HG03439 (cell line): Measurements from ENCODE around the gene BCOR.

Source experiments
- ATAC-seq: cut with Tn5 transposase; IDR thresholded peaks from one replicate; pipeline ENCODE4 v1.9.1; 2021; ENCODE audit warnings: mild to moderate bottlenecking, moderate library complexity; ENCODE audit not compliant: unreplicated experiment

BCOR gene

DNA sequence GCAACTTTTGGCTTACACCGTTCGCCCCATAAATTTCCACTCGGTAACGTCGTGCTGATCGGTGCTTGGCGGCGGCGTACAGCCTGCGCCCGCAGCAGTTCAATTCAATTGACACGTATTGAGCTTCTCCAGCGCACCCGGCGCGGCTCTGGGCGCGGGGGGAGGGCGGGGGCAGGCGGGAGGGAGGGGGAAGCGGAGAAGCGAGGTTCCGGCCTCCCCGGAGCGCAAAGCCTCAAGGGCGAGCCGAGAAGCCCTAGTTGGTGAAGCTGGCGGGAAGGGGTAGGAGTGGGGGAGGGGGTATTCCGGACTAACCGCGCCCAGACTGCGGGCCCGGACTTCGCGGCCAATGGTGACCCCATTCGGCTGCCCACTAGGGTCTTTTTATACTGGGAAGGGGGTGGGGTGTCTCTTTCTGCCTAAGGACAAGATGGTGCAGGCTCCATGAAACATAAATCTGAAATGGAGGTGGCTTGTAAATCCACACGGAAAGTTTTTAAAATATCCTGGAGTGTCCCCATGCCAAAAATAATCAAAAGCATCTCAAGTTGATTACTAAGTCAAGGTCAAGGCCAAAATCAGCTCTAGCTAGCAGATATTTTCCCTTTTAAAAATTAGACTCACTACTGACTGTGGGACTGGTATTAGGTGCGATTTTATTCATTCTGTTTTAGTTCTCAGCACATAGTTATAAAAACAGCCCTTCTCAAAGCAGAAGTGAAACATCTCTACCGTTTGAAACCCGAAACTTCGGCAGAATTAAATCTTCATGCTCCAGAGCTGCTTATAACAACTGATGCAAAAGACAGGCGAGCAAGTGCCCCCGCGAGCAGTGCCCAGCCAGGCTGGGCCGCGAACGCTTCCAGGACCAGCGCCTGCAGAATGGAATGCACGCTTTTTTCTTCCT is 1.5 kb upstream of the BCOR start:
- peak; percentile 23 for ATAC-seq

DNA sequence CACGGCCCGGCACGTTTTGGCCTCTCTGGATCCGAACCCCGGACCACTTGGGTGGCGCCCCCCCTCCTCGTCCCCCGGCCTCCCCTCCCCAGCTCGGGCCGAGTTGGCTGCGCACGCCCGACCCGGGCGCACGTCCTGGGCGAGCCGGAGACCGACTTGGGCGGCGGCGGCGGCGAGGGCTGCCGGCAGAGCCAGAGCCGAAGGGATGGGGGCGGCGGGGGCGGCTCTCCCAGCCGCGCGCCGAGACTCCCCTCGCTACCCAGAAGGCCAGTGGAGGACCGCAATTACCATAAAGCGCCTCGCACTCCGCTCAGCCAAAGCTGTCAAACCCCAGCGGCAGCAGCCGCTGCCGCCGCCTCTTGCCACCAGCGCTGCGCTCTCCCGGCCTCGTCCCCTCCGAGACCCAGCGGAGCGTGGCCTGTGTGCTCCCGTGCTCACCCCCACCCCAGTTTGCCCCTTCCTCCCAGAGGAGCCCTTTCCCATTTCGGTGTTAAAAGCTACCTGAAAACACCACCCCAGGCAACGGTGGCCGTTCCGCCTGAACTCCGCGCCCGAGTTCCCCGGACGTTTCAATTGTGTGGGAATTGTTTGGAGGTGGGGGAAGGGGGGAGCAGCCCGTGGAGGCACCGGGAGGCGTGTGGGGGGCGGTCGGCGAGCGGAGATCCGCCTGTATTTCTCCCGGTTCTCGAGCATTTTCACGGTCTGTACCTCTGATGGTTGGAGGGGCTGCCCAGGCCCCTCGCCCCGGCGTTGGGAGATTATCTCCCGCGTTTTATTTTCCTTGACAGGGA is 701 bp upstream of the BCOR start:
- ATAC-seq = peak; percentile 14

DNA sequence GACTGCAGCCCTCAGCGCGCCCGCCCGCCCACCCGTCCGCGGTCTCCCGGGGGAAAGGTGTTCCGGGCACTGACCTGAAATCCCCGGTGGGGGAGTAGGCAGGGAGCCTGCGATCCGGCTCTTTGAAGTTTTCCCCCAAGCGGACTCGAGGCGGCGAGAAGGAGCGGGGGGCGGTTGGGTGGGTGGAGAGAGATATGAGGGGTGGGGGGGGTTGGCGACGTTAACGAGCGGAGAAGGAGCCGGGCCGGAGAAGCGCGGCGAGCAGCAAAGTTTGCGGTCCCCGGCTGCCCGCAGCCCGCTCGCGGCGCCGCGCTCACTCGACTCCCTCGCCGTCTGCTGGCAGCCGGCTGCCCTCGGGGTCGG is 636 bp downstream of the BCOR start:
- no peak for ATAC-seq

DNA sequence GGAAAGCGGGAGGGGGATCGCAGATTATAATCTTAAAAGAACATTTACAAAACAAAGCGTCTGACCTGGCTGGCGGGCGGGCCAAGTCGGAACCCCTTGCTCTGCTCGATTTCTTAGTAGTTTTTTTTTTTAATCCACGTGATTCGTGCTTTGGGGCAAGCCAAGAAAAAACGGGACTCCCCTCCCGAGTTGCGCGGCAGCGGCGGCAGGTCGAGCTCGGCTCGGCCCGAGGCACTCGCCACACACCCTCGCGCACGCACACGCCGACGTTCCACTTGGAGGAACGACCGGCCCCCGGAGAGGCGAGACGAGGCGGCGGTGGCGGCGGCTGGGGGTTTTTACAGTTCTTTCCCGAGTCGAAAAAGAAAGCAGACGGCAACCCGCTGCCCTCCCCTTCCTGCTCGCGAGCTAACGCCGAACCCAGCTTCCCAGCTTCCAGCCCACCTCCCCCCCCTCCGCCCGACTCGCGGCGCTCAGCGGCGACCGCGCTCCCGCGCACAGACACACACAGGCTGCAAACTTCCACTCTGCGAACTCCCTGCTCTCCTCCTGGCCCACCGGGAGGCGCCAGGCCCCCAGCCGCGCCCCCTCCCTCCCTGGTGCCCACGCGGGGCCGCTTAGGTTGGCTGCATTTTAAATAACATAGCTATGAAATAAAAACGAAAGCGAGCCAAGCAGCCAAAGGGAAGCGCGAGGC is 1.2 kb downstream of the BCOR start:
- ATAC-seq = no peak

DNA sequence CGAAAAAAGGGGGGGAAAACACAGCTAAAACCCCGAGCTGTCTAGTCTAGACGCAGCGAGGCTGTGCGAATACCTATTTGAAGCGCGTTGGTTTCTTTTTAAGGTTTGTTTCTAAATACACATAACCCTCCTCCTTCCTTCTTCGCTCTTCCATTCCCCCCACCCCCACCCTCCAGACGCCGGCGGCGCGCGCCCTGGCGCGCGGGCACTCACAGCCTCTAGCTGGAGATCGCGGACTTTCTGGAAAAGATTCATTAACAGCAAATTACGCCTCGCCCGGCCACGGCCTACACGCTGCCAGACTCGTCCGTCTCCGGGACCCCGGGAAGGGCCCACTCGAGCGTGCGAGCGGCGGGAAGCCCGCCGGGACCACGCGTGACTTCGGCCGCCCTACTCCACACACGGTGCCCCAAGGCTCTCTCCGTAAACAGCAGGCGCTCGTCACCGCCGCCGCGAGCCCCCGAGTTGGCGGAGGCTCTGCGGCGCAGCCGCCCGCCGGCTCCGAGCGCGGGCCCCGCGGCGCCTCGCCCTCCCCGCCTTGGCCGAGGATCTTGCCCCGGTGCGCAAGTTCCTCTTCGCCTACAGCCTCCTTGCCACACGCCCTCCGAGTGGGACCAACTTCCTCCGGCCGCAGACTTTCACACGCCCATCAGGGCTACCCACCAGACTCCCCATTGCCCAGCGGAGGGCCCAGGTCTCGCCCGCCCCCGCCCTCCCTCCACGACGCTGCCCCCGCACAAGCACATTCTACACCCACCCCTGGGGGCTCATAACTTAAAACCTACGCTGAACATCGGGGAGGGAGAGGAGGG is 2.0 kb downstream of the BCOR start:
- ATAC-seq = no peak

DNA sequence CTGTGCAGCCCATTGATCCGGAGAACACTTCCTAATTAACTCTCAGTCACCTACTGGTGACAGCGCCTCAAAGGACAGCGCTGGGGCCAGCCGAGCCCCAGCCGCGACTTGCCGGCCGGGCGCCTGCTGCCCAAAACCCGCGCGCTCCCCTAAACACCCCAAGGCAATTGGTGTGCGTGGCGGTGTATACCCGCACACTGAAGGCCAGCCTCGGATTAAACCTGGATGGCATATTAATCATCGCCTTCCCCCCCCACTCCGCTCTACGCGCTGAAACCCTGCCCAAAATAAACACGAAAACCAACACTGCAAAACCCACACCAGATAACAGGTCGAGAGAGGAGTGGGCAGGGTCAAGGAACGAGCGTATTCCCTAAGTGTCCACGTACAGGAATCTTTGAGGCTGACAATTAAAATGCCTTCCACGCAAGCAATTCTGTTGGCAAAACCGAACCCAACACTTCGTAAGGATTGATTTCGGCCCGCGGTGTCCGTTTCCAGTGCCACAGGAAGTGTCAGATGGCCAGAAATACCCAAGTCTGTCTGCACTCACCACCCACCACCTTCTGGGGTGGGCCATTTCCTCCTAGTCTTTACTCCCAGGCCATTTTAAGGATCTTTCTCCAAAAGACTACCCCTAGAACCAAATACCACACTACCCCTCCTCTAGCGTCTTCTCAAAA is 2.7 kb downstream of the BCOR start:
- no peak for ATAC-seq

DNA sequence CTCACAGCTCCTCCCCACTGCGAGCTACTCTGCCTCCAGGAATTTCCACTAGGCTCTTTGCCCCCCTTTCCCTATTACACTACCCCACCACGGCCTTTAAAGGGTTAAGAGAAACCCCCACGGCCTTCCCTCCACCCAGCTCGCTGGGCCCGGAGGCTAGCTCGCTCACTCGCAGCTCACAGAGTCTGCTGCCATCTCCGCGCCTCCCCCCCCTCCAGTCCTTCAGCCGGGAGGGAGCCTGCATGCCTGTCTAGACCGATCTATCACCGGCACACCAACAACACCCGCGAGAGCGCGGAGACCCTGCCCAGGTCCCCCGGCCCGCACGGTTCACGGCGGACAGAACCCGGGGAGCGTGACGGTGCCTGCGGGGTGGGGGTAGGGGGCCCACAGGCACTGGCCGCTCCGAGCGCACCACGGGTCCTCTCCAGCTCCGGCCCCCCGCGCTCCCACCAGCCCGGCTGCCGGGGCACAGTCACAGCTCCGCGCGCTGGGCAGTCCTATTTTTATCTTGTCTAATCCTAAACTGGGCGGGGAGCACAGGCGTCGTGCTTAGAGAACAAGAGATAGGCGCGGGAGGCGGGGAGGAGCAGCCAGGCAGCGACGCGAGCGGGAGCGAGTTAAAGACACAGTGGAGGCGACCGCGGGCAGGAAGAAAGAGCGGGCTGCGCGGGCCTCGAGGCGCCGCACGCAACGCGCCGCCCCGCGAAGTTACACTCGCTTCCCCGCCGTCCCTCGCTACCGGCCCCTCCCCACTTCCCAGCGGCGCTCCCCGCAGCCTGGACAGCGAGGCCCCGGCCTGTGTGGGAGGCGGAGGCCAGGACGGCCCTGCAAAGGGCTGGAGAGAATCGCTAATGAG is 3.5 kb downstream of the BCOR start:
- ATAC-seq = no peak

DNA sequence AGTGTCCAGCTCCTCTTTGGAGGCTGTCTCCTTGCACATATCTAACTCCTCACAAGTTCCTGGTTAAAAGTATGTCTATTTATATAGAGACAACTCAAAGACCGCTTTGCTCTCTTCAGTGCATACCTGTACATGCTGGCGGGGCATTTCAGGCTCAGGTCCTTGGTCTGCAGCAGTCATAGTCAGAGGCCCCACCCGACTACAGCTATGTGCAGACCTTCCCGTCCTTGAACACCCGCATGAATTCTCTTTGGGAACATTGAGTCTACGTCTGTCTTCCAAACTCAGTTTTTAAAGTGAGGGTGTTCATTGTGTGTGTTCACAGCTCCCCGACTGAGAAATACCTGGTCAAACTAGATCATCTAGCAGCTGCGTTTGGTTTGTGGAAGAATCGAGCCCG is 4.2 kb downstream of the BCOR start:
- no peak for ATAC-seq

DNA sequence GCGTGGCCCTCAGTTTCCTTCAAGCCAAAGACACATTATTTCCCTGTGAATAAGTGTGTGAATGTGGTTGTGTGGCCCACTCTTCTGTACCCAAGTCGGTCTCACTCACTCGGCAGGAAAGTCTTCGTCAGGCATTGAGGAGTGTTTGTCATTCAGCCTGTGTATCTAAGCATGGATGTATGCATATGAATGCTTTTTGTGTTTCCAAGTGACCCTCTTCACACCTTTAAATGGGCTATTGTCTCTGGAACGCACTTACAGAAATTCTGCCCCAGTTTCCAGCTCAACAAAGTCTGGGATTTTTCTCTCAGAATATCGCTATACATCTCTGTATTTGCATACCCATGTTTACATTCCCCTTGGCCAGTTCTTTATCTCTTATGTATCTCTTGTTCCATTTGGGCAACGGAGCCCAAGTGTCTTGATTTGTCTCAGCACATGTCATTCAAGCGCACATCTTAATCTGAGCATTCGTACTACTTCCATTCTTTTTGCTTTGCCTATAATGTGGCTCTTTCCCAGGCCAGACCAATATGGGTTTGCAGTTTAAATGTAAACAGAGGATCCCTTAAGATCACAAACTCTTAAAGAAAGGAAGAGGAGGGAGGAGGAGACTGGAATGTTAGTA is 4.8 kb downstream of the BCOR start:
- ATAC-seq = no peak

DNA sequence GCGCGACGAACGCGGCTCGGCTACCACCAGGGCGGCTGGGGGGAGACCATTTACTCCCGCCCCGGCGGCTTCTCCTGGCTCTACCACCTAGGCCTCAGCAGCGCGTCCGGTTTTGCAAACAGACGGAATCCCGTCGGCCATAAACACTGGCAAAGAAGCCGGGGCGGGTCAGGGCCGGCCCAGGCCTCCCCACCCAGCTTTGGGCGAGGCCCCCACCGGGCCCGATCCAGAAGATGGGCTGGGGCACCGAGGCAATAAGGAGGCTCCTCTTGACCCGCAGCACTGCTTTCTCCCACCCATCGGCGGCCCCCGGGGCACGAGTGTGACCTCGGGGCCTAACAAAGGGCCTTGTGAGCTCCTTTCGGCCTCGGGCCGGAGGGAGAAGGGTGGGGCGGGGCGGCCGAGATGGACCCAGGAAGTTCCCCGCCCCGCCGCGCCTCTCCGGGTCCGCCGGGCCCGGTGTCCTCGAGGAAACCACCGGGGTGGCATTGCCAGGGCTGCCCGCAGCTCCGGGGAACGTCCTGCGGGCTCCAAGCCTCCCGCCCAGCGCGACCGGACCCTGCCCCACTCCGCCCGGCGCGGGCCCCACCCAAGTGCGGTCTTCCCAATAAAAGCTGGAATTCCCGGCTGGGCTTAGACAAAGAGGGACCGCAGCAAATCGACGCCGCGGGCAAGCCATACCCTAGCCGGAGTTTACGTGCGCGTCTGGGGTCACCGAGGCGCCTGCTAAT is 5.9 kb downstream of the BCOR start:
- no peak for ATAC-seq

DNA sequence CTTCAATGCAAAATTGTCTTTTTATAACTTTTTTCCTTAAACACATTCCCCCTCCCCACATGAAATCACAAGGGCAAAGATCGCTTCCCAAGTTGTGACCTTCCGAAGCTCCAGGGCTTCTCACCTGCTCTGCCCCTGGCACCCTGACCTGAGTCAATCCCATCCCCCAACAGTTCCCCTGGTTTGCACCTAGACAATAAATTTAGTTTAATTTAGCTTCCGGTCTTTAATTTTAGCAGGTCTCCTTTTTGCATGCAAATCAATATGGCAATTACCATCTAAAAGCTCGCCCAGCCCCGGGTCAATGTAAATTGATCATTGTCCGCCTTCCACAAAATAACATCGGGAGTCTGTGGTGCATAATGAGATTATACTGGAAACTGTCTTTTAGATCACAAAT is 6.8 kb downstream of the BCOR start:
- ATAC-seq = no peak

DNA sequence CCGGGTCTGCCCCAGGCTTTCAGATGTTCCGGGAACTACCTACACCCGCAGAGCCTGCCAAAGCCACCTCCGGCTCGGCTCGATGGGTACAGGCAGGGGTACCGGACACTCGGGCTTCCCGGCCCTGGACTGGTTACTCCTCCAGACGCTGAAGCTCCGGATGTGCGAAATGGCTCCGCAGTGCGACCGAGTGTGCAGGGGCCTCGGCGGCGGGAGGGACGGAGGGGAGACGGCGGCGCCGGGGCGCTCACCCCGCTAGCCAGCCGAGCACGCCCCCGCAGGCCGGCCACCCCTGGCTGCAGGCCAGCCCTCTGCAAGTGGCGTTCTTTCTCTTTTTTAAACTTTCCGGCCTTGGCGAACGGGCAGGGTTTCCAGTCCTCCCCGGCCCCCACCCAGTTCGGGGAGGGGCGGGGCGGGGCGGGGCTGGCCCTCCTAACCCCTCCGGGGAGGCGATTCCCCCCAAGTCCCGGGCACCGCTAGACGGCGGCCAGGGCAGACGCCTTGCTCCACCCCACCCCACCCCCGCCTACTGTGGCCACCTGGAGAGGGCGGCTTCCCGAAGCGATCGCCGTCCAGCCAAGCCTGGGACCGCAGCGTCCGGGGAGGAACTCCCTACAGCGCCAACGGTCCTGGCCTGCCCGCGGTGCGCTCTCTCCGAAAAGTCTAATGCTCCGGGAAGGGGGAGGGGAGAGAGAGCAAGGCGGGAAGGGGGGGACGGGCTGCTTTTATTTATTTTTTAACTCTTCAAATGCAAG is 7.5 kb downstream of the BCOR start:
- ATAC-seq = no peak

DNA sequence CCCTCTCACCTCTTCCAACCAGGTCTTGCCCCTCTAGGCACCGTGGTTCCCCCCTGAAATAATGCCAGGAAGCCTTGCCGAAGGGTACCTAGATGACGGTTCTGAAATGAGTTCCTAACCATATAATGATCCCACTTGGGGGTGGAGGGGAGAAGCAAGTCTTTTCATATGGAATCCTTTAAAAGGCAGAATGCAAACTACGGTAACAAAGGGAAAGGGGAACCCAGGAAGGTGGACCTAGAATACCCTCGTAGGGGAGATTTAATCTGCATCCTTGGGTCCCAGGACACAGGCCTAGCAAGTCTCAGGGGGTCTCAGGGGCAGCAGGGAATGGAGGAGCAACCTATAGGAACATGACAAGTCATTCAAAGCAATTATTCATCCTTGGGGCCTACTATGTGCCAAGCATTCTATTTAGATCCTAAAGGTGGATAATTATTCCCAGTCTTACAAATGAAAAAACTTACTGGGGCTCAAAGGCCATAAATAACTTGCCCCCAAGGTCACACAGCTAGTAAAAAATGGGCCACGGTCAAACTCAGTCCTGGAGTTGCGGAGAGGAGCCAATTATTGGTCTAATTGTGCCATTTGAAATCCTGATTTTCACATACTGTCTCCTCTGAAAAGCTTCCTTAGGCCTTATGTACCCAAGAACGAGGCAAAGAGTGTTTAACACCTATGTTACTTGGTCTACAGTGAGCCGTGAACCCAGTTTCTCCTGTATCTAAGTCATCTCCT is 8.8 kb downstream of the BCOR start:
- no peak for ATAC-seq

DNA sequence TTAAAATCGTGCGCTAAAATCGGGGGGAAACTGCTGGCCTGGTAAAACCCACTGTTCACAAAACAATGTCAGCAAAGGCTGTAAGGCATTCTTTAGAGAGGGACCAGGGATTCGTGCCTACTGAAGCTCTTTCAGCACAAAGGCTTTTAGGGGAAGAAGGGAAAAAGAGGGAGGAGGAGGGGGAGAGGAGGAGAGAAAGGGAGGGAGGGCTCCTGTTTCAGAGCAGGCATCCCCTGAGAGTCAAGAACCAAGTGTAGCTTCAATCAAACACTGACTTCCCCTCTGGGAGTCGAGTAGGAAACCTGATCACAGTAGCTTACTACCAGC is 9.5 kb downstream of the BCOR start:
- no peak for ATAC-seq

DNA sequence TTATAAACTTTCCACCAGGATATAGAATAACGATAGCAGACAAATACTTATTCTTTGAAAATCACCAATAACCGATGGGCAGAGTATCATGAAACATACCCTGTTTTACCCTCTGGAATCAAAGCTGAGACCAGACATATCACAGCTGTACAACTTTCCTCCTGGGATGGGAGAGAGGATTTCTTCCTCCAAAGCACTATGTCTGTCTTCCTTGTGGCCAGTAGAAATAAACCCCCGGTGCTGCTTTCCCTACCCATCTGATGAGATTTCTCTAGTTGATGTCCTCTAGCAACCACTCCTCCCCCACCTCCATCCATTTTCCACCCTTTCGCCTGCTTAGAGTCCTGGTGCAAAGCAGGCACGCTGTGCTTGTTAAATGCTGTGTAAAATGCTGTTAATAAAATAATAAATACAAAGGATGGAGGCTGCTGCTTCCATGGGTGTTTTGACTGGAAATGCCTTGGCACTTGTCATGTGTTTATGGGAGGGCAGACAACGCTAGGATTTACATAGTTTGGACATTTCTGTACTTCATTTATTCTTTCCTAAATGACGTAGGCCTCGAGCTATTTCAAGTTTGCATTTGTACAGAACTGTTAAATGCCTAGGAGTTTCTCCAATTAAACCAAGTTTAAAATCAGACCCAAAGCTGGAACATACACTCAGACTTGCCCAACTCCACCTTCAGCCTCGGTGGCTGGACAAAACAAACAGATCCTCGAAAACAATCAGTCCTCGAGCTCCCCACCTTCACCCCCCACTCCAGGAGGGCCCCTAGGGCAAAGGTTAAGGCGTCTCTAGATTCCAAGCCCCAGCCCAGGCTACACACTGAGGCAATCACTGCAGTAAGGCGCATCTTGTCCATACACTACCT is 10.1 kb downstream of the BCOR start:
- ATAC-seq = no peak
